AG09319 (cell line): ENCODE measurements around the gene ZBTB21.

Experiments used
- DNase-seq: peaks from one replicate; pipeline ENCODE4 v3.0.0-alpha.2; 2010; ENCODE audit warnings: low read depth; ENCODE audit errors: extremely low read depth
- CTCF ChIP-seq: IDR thresholded peaks from 2 replicates; pipeline ENCODE4 v1.5.1; 2011; ENCODE audit warnings: low read depth, mild to moderate bottlenecking, inconsistent platforms, low read length, moderate library complexity

Gene ZBTB21

GRCh38 chr21:42010507-42011495 is 641 bp upstream of the ZBTB21 start:
- no peak for TF ChIP-seq CTCF
- no peak for DNase-seq

GRCh38 chr21:42009018-42009830 is 936 bp downstream of the ZBTB21 start:
- peak; percentile 14; the same call in 1 of the 2 replicates for TF ChIP-seq CTCF
- peak; percentile 39 for DNase-seq

GRCh38 chr21:42007356-42007940 is 2.7 kb downstream of the ZBTB21 start:
- no peak for TF ChIP-seq CTCF

GRCh38 chr21:42006765-42007164 is 3.4 kb downstream of the ZBTB21 start:
- no peak for TF ChIP-seq CTCF
- no peak for DNase-seq

More at GRCh38 chr21:42007356-42007940, 2.7 kb downstream of the ZBTB21 start:
- DNase-seq: no peak

- no peak for DNase-seq
- TF ChIP-seq CTCF: no peak
Observed at GRCh38 chr21:42004406-42005199, 5.6 kb downstream of the ZBTB21 start.

- no peak for TF ChIP-seq CTCF
- DNase-seq: no peak
Observed at GRCh38 chr21:42003051-42003461, 7.1 kb downstream of the ZBTB21 start.
